ENCODE measurements around the gene TUSC7. TPM values are rescaled to one million over a fixed set of nuclear protein-coding genes. Genes with fewer than 3 reads are reported as not detected.

The TUSC7 gene
- not detected in 2 replicates for total RNA-seq

DNA sequence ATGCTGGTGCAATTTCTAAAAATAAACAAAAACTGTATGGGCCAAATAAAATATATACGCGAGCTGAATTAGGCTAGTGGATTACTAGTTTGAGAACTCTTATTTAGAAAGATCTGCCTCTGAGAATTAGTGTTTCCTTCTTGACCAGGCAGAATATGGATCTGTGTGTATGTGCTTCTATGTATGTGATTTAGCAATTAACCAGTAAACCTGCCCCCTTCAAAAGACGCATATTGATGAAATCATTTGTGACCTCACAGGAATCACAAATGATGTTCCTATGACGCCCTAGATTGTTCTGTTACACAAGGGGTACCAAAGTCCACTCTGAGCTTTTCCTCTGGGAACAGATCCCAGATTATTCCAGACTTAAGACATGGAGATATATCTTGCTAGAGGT is at the start of gene TUSC7:
Gene TUSC7 (plus strand): TSS at position 301 of the 400 bp plus-strand sequence.

Data from vein endothelial cell (primary cell).